T-cell (primary cell): ENCODE data around the gene HEPN1. TPM values are rescaled to one million over a fixed set of nuclear protein-coding genes. Genes with fewer than 3 reads are reported as not detected.
"Not testable (repeated sequence)": the region's sequence is repeated elsewhere in the genome, so short reads cannot be mapped to it uniquely, and the experiment has no call there.

Experiments used
- ATAC-seq, 4 experiments: fragments of 200-7000 bp in 3 of 4; fragments of 150-1000 bp in 1 of 4; cut with Tn5 transposase; replicated peaks in 1 of 4; 1 replicate in 3 of 4; 2 replicates in 1 of 4; pipeline ENCODE4 v1.10.0; 2021; ENCODE audit warnings: moderate library complexity in 3 of 4, mild to moderate bottlenecking in 2 of 4, moderate number of reproducible peaks in 1 of 4
- CTCF ChIA-PET, 2 donors: fragments of 300-600 bp; sonication (Branson Sonifier 250); formaldehyde crosslinking; loops; one replicate each; lab custom pipeline; 2022; ENCODE audit warnings: antibody characterized with exemption in 2 of 2; lab: Charles Lee
- POLR2A ChIA-PET, 2 donors: fragments of 300-600 bp; sonication (Branson Sonifier 250); formaldehyde crosslinking; loops; one replicate each; lab custom pipeline; 2022; ENCODE audit warnings: antibody characterized with exemption in 2 of 2; lab: Charles Lee
- DNase-seq, 35 experiments: peaks; one replicate each; pipeline versions ENCODE4 v3.0.0 to v3.0.0-alpha.2; 2013 to 2023
- H3K27ac ChIP-seq: one replicate; pipeline ENCODE4 v1.5.1; 2013; ENCODE audit warnings: low read length
- H3K27me3 ChIP-seq, 2 experiments: replicated peaks in 1 of 2; 1 replicate in 1 of 2; 2 replicates in 1 of 2; pipeline versions ENCODE4 v1.6.1 to v1.7.0; 2013; ENCODE audit warnings: low read length in 1 of 2, mixed read lengths in 1 of 2; ENCODE audit not compliant: control insufficient read depth in 2 of 2, insufficient read depth in 2 of 2; ENCODE audit errors: extremely low read depth in 1 of 2
- H3K36me3 ChIP-seq, 2 donors: 1 replicate in 1 of 2; 2 replicates in 1 of 2; pipeline versions ENCODE4 v1.6.1 to v1.7.0; 2013; ENCODE audit warnings: low read length in 1 of 2; ENCODE audit not compliant: control insufficient read depth in 2 of 2, insufficient read depth in 1 of 2; ENCODE audit errors: extremely low read depth in 1 of 2
- H3K4me1 ChIP-seq, 2 experiments: 1 replicate in 1 of 2; 2 replicates in 1 of 2; pipeline versions ENCODE4 v1.6.1 to v1.7.0; 2013; ENCODE audit warnings: low read length in 2 of 2, mixed read lengths in 1 of 2; ENCODE audit not compliant: insufficient read depth in 2 of 2, control insufficient read depth in 1 of 2; ENCODE audit errors: extremely low read depth in 1 of 2
- H3K4me3 ChIP-seq, 2 donors: 1 replicate in 1 of 2; 2 replicates in 1 of 2; pipeline versions ENCODE4 v1.5.1 to v1.7.0; 2013; ENCODE audit warnings: mild to moderate bottlenecking in 2 of 2, low read length in 1 of 2, moderate library complexity in 1 of 2; ENCODE audit not compliant: control insufficient read depth in 1 of 2; ENCODE audit errors: extremely low read depth in 1 of 2
- H3K9me3 ChIP-seq: 2 replicates; pipeline ENCODE4 v1.7.0; 2013
- H3K27ac Mint-ChIP-seq, 2 donors: one replicate each; pipeline ENCODE4 v1.8.0; 2020 to 2021; ENCODE audit warnings: mild to moderate bottlenecking in 2 of 2, mixed read lengths in 2 of 2
- H3K27me3 Mint-ChIP-seq, 2 donors: one replicate each; pipeline ENCODE4 v1.8.0; 2021 to 2022; ENCODE audit warnings: mixed read lengths in 2 of 2
- H3K36me3 Mint-ChIP-seq: one replicate; pipeline ENCODE4 v1.8.0; 2021; ENCODE audit warnings: mixed read lengths
- H3K4me1 Mint-ChIP-seq, 3 donors: one replicate each; pipeline ENCODE4 v1.8.0; 2020 to 2022; ENCODE audit warnings: mixed read lengths in 3 of 3, mild to moderate bottlenecking in 1 of 3
- H3K4me3 Mint-ChIP-seq, 3 donors: one replicate each; pipeline ENCODE4 v1.8.0; 2020 to 2022; ENCODE audit warnings: mild to moderate bottlenecking in 3 of 3, mixed read lengths in 3 of 3, moderate library complexity in 3 of 3
- H3K9me3 Mint-ChIP-seq, 3 donors: one replicate each; pipeline ENCODE4 v1.8.0; 2020 to 2022; ENCODE audit warnings: mixed read lengths in 3 of 3
- WGBS: methylation state at CpG from one replicate; pipeline ENCODE4 v1.1.5; 2013; ENCODE audit warnings: missing lambda C conversion rate; ENCODE audit not compliant: insufficient coverage; 5-methylcytosine and 5-hydroxymethylcytosine counted together
- total RNA-seq, 35 experiments: library from RNA in 6 of 35; stranded (reverse) in 6 of 35; fragments of 120-200 nt in 1 of 35; gene quantifications; one replicate each; pipeline versions ENCODE4 v1.2.1 to v1.2.4 and lab custom pipeline; 2013 to 2026

The HEPN1 gene
- total RNA-seq, 5 donors from 2014 or later (not counting 1 experiment from before 2014, with no cell fraction given) = not detected

GRCh38 chr11:124961972-124962609 is 43.0 kb downstream of the HEPN1 start:
- H3K4me1 Mint-ChIP-seq = no peaks in the 10 kb centered on the region
- Histone ChIP-seq H3K4me3 (no peak overlapping the region), H3K27ac (no peak overlapping the region), H3K9me3 (no peaks in the 10 kb centered on the region), H3K27me3 (no peaks in the 10 kb centered on the region), H3K36me3 (no peaks in the 10 kb centered on the region), H3K4me1 (no peaks in the 10 kb centered on the region)
- no peak overlapping the region for H3K27ac Mint-ChIP-seq
- ChIA-PET POLR2A (no interaction called here), CTCF (interaction anchor here (0.9 to 1.5 kb wide), 3 partner anchors 38 to 180 kb away, joined by 3 read pairs; no protein-coding TSS in a partner anchor)
- H3K27me3 Mint-ChIP-seq = no peaks in the 10 kb centered on the region
- DNase-seq (peak in 6 of 35 experiments; percentile 2 to 82 (median 17)), ATAC-seq (peak; percentile 83 to 97 (median 94))
- no CpG with 5 or more reads among the region's 5 CpGs for WGBS
- H3K36me3 Mint-ChIP-seq = peaks cover 3% of the 10 kb centered on the region
- H3K9me3 Mint-ChIP-seq = no peaks in the 10 kb centered on the region
- H3K4me3 Mint-ChIP-seq = no peak overlapping the region

- ATAC-seq, H3K27ac ChIP-seq, H3K9me3 Mint-ChIP-seq, DNase-seq, H3K4me1 ChIP-seq, H3K27me3 Mint-ChIP-seq, H3K4me3 Mint-ChIP-seq, H3K36me3 ChIP-seq, H3K4me3 ChIP-seq, H3K4me1 Mint-ChIP-seq, CTCF ChIA-PET, H3K27ac Mint-ChIP-seq, POLR2A ChIA-PET, H3K27me3 ChIP-seq, H3K9me3 ChIP-seq: not testable (repeated sequence)
- H3K36me3 Mint-ChIP-seq = peaks cover 14% of the 10 kb centered on the region
- WGBS = 93% methylated on average over 13 of the region's 13 CpGs
These were observed 49.1 kb downstream of the HEPN1 start for GRCh38 chr11:124968197-124968596.

Other genes starting within 250 kb of the HEPN1 start
- 1 to 10 TPM; 3.7 to 9.7 (median 6.2) TPM for gene SIAE, start 245.5 kb upstream of the HEPN1 start, total RNA-seq
- gene SPA17, start 245.3 kb upstream of the HEPN1 start, total RNA-seq = under 1 TPM; 0.28 to 0.92 (median 0.59) TPM
- gene NRGN, start 179.3 kb upstream of the HEPN1 start, total RNA-seq = 10 to 100 TPM in 1 of 5 donors, 1 to 10 TPM in 1, under 1 TPM in 3; 0.26 to 11.0 (median 0.89) TPM
- gene VSIG2, start 167.0 kb upstream of the HEPN1 start, total RNA-seq = 1 to 10 TPM in 2 of 5 donors, under 1 TPM in 3; 0.66 to 1.6 (median 0.98) TPM
- 1 to 10 TPM; 1.2 to 3.5 (median 2.5) TPM for gene ESAM, start 157.0 kb upstream of the HEPN1 start, total RNA-seq
- 10 to 100 TPM; 10.1 to 25.2 (median 19.9) TPM for gene MSANTD2, start 118.8 kb upstream of the HEPN1 start, total RNA-seq
- gene ROBO3, start 53.8 kb upstream of the HEPN1 start, total RNA-seq = 10 to 100 TPM; 10.2 to 24.7 (median 17.7) TPM
- gene ROBO4, start 21.4 kb upstream of the HEPN1 start, total RNA-seq = under 1 TPM in 3 of 5 donors, not detected in 2; 0.41 to 0.59 (median 0.50) TPM
- not detected for gene HEPACAM, start 16.8 kb downstream of the HEPN1 start, total RNA-seq
- 1 to 10 TPM; 1.4 to 3.4 (median 2.1) TPM for gene CCDC15, start 35.0 kb downstream of the HEPN1 start, total RNA-seq
- 1 to 10 TPM in 3 of 5 donors, under 1 TPM in 2; 0.14 to 1.5 (median 1.1) TPM for gene SLC37A2, start 144.1 kb downstream of the HEPN1 start, total RNA-seq
- 10 to 100 TPM; 10.3 to 18.9 (median 14.8) TPM for gene TMEM218, start 192.4 kb downstream of the HEPN1 start, total RNA-seq
- gene PKNOX2, start 245.5 kb downstream of the HEPN1 start, total RNA-seq = under 1 TPM in 1 of 5 donors, not detected in 4; 0.55 TPM